Placental epithelial cell (primary cell): ENCODE data around the gene MDH2. TPM values are rescaled to one million over a fixed set of nuclear protein-coding genes. Genes with fewer than 3 reads are reported as not detected.

Experiments
- small RNA-seq: library from RNA; depleted of rRNA; stranded (forward); fragments of <200 nt; gene quantifications from one replicate; pipeline ENCODE3, GENCODE V24; 2012
- total RNA-seq: library from RNA; depleted of rRNA; stranded (reverse); fragments of >200 nt; gene quantifications from 2 replicates; pipeline ENCODE4 v1.2.3, GENCODE V29; 2012

Gene MDH2, protein sequence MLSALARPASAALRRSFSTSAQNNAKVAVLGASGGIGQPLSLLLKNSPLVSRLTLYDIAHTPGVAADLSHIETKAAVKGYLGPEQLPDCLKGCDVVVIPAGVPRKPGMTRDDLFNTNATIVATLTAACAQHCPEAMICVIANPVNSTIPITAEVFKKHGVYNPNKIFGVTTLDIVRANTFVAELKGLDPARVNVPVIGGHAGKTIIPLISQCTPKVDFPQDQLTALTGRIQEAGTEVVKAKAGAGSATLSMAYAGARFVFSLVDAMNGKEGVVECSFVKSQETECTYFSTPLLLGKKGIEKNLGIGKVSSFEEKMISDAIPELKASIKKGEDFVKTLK
- total RNA-seq, result 29.8 and 46.1 TPM in 2 replicates

GRCh38 chr7:76047811-76048667 is at the start of gene MDH2, which contains the start of gene STYXL1:
Gene MDH2 (plus strand): TSS chr7:76048106. CDS start chr7:76048161, 55 bp downstream.
Gene STYXL1 (minus strand): TSS chr7:76048000. CDS start chr7:76030523, 17,477 bp downstream.

Small RNA genes lying within 50 kb of the gene (small RNA-seq; reads per million reads assigned to genes)
- gene RNU6-863P, result not detected

Other genes with a start within 250 kb of the MDH2 start
- gene CCL24, start 234.3 kb upstream of the MDH2 start, total RNA-seq, result not detected in 2 replicates
- 39.7 and 48.0 TPM in 2 replicates for gene RHBDD2, start 169.1 kb upstream of the MDH2 start, total RNA-seq
- gene POR, start 133.0 kb upstream of the MDH2 start, total RNA-seq, result 140 and 183 TPM in 2 replicates
- gene TMEM120A, start 53.5 kb upstream of the MDH2 start, total RNA-seq, result 37.0 and 51.0 TPM in 2 replicates
- 32.6 and 58.7 TPM in 2 replicates for gene STYXL1, start 106 bp upstream of the MDH2 start, total RNA-seq
- 0.87 and 2.7 TPM in 2 replicates for gene SRRM3, start 153.8 kb downstream of the MDH2 start, total RNA-seq